SJCRH30 (cell line): ENCODE results near the gene ATXN7L2. TPM values are rescaled to one million over a fixed set of nuclear protein-coding genes. Genes with fewer than 3 reads are reported as not detected.
"Not testable (repeated sequence)": the region's sequence is repeated elsewhere in the genome, so short reads cannot be mapped to it uniquely, and the experiment has no call there.

Experiments used
- DNase-seq, 2 experiments: peaks; one replicate each; pipeline ENCODE4 v3.0.0-alpha.2; 2015 to 2020
- H3K27ac ChIP-seq: fragments of 250-450 bp; sonication (Bioruptor Pico); 2 replicates; pipeline ENCODE4 v1.5.1; 2020; ENCODE audit warnings: mild to moderate bottlenecking, moderate library complexity
- H3K27me3 ChIP-seq: fragments of 250-450 bp; sonication (Bioruptor Pico); 2 replicates; pipeline ENCODE4 v1.5.1; 2020; ENCODE audit warnings: mild to moderate bottlenecking, moderate library complexity
- H3K36me3 ChIP-seq: fragments of 250-450 bp; sonication (Bioruptor Pico); 2 replicates; pipeline ENCODE4 v1.5.1; 2020; ENCODE audit warnings: mild to moderate bottlenecking, moderate library complexity
- H3K4me1 ChIP-seq: fragments of 250-450 bp; sonication (Bioruptor Pico); 2 replicates; pipeline ENCODE4 v1.5.1; 2020; ENCODE audit warnings: mild to moderate bottlenecking, moderate library complexity
- H3K4me3 ChIP-seq: fragments of 250-450 bp; sonication (Bioruptor Pico); 2 replicates; pipeline ENCODE4 v1.5.1; 2020; ENCODE audit warnings: mild to moderate bottlenecking, moderate library complexity
- H3K9me3 ChIP-seq: fragments of 250-450 bp; sonication (Bioruptor Pico); replicated peaks from 2 replicates; pipeline ENCODE4 v1.5.1; 2020; ENCODE audit warnings: mild to moderate bottlenecking, moderate library complexity
- total RNA-seq: library from RNA; depleted of rRNA; stranded (reverse); fragments of >200 nt; shearing (Covaris generic); gene quantifications from 2 replicates; pipeline ENCODE4 v1.2.3, GENCODE V29; 2014

ATXN7L2 gene
- total RNA-seq, 1 experiment from 2014 or later = 9.1 TPM

GRCh38 chr1:109467301-109467777 is 16.4 kb upstream of the ATXN7L2 start:
- Histone ChIP-seq H3K27ac (no peak overlapping the region), H3K4me1 (no peaks in the 10 kb centered on the region), H3K27me3 (peaks cover 19% of the 10 kb centered on the region), H3K9me3 (no peaks in the 10 kb centered on the region), H3K36me3 (no peaks in the 10 kb centered on the region), H3K4me3 (peak overlapping the region; percentile 11)
- peak in 1 of 2 experiments; percentile 35 for DNase-seq

GRCh38 chr1:109468061-109468460 is 15.6 kb upstream of the ATXN7L2 start:
- H3K4me3 ChIP-seq = no peak overlapping the region
- H3K27ac ChIP-seq = no peak overlapping the region
- H3K36me3 ChIP-seq = no peaks in the 10 kb centered on the region
- no peaks in the 10 kb centered on the region for H3K4me1 ChIP-seq
- peaks cover 17% of the 10 kb centered on the region for H3K27me3 ChIP-seq
- no peak for DNase-seq
- H3K9me3 ChIP-seq = no peaks in the 10 kb centered on the region

GRCh38 chr1:109468903-109469302 is 14.8 kb upstream of the ATXN7L2 start:
- peaks cover 17% of the 10 kb centered on the region for H3K27me3 ChIP-seq

DNA sequence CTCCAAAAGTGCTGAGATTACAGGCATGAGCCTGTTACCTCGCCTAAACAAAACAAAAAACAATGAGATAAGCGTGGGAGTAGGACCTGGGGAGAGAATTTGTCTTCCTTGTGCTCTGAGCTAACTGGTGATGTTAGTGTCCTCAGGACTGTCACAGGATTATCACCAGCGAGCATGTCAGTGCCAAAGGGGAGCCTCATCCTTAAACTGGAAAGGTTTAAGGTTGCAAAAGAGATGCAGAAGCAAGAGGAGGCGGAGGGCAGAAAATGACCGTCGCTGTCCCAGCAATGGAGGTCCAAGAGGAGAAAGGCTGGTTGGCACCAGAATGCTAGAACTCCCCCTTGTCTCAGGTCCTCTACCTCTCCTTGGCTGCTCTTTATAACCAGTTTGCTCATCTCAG is 13.5 kb upstream of the ATXN7L2 start:
- no peaks in the 10 kb centered on the region for H3K36me3 ChIP-seq
- H3K27me3 ChIP-seq = peaks cover 17% of the 10 kb centered on the region
- no peaks in the 10 kb centered on the region for H3K9me3 ChIP-seq
- no peak overlapping the region for H3K4me3 ChIP-seq
- H3K27ac ChIP-seq = no peak overlapping the region
- DNase-seq = no peak
- H3K4me1 ChIP-seq = no peaks in the 10 kb centered on the region

More at GRCh38 chr1:109468903-109469302, 14.8 kb upstream of the ATXN7L2 start:
- H3K27ac ChIP-seq = no peak overlapping the region
- H3K4me1 ChIP-seq = no peaks in the 10 kb centered on the region
- H3K4me3 ChIP-seq = no peak overlapping the region
- H3K9me3 ChIP-seq = no peaks in the 10 kb centered on the region
- no peak for DNase-seq
- no peaks in the 10 kb centered on the region for H3K36me3 ChIP-seq

DNA sequence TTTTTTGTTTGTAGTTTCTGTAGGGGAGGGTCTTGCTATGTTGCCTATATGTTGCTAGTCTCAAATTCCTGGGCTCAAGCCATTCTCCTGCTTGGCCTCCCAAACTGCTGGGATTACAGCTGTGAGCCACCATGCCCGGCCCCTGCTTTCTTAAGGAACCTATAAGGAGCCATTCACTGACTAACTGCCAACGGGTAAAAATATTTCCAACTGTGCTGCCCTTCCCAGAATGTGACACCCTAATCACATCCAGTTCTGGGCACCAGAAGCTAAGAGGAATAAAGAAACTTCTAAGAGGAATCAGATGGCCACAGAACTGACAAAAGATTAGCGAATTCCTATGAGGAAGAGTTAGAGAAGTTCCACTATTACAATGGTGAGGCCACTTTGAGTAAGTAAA is 10.9 kb upstream of the ATXN7L2 start:
- Histone ChIP-seq H3K27me3 (peaks cover 11% of the 10 kb centered on the region), H3K27ac (no peak overlapping the region)

DNA sequence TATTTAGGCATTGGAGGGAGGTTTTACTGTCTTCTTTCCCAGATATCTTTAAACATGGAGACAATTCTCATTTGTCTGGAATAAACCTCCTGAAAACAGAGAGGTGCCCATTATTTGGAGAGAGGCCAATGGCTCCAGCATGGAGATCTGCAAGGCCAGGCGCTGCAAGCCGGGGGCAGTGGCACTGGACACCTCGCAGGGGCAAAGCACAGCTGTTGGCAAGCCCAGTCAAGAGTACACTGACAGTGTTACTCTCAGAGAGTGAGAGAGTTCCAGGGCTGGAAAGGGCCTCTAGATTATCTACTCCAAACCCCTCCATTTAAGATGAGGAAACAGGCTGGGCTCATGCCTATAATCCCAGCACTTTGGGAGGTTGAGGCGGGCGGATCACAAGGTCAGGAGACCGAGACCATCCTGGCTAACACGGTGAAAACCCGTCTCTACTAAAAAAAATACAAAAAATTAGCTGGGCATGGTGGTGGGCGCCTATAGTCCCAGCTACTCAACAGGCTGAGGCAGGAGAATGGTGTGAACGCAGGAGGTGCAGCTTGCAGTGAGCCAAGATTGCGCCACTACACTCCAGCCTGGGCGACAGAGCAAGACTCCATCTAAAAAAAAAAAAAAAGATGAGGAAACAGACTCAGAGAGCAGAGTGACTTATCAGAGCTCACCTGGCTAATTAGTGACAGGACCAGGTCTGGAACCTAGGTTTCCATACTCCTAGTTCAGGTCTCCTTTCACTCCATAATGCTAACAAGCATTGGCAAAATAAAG is 10.2 kb upstream of the ATXN7L2 start:
- H3K36me3 ChIP-seq, H3K9me3 ChIP-seq, H3K4me1 ChIP-seq, H3K27ac ChIP-seq, DNase-seq, H3K4me3 ChIP-seq: not testable (repeated sequence)
- peaks cover 10% of the 10 kb centered on the region; the same call in 1 of the 2 replicates for H3K27me3 ChIP-seq

More for the DNA sequence above, 10.9 kb upstream of the ATXN7L2 start:
- H3K9me3 ChIP-seq = no peaks in the 10 kb centered on the region
- no peaks in the 10 kb centered on the region for H3K36me3 ChIP-seq
- H3K4me1 ChIP-seq = no peaks in the 10 kb centered on the region
- no peak overlapping the region for H3K4me3 ChIP-seq
- no peak for DNase-seq

- no peak for DNase-seq
- Histone ChIP-seq H3K36me3 (no peaks in the 10 kb centered on the region), H3K27ac (no peak overlapping the region), H3K4me3 (no peak overlapping the region), H3K9me3 (no peaks in the 10 kb centered on the region), H3K27me3 (0 out of 2 replicates have a peak, but pooled peaks cover 6% of the 10 kb centered on the region), H3K4me1 (no peaks in the 10 kb centered on the region)
Observed at GRCh38 chr1:109474697-109475096, 9.0 kb upstream of the ATXN7L2 start.

DNA sequence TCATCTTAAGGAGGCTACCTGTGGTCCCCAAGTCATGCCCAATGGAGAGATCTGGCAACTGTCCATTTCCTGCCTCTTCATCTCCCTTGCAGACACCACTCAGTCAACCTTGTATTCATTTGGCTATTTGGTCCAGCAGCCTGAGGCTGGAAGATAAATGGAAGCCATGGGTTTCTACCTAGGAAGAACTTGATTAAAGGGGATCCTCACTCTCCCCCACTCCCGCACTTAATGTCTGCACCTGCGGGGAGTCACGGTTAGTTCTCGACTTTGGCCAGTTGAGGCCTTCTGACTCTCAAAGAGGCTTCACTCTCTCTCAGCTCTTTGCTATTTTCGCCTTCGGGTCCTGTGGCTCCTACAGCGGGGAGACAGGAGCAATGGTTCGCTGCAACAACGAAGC is 8.4 kb upstream of the ATXN7L2 start:
- Histone ChIP-seq H3K27ac (no peak overlapping the region), H3K36me3 (no peaks in the 10 kb centered on the region), H3K4me1 (no peaks in the 10 kb centered on the region), H3K27me3 (0 out of 2 replicates have a peak, but pooled peaks cover 6% of the 10 kb centered on the region), H3K9me3 (no peaks in the 10 kb centered on the region), H3K4me3 (no peak overlapping the region)
- DNase-seq = no peak

GRCh38 chr1:109476825-109477224 is 6.9 kb upstream of the ATXN7L2 start:
- H3K9me3 ChIP-seq = no peaks in the 10 kb centered on the region
- H3K36me3 ChIP-seq = no peaks in the 10 kb centered on the region
- 0 out of 2 replicates have a peak, but pooled peaks cover 3% of the 10 kb centered on the region for H3K27me3 ChIP-seq
- H3K27ac ChIP-seq = no peak overlapping the region
- DNase-seq = no peak
- no peak overlapping the region for H3K4me3 ChIP-seq
- H3K4me1 ChIP-seq = no peaks in the 10 kb centered on the region

GRCh38 chr1:109477821-109478220 is 5.9 kb upstream of the ATXN7L2 start:
- Histone ChIP-seq H3K27ac (no peak overlapping the region), H3K9me3 (no peaks in the 10 kb centered on the region)

DNA sequence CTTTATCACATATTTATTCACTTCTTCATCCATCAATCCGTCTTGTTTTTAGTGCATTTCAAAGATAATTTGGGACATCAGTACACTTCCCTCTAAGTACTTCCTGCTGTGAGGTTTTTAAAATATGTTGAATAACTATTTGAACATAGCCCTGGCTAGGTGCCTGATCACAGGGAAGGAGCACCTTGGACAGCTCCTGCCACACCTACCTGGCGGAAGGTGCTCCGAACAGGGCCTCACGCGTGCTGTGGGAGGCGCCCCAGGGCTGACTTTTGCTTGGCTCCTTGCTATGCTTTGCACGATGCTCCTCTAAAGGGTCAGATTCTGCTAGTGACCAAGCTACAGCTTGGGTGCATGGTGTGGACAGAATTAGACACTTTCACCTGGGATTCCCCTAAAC is 4.9 kb upstream of the ATXN7L2 start:
- Histone ChIP-seq H3K9me3 (no peaks in the 10 kb centered on the region), H3K4me3 (no peak overlapping the region), H3K4me1 (no peaks in the 10 kb centered on the region), H3K36me3 (no peaks in the 10 kb centered on the region), H3K27ac (no peak overlapping the region), H3K27me3 (0 out of 2 replicates have a peak, but pooled peaks cover 3% of the 10 kb centered on the region)
- no peak for DNase-seq

More at GRCh38 chr1:109477821-109478220, 5.9 kb upstream of the ATXN7L2 start:
- 0 out of 2 replicates have a peak, but pooled peaks cover 3% of the 10 kb centered on the region for H3K27me3 ChIP-seq
- H3K4me3 ChIP-seq = no peak overlapping the region
- no peaks in the 10 kb centered on the region for H3K36me3 ChIP-seq
- no peak for DNase-seq
- no peaks in the 10 kb centered on the region for H3K4me1 ChIP-seq

- Histone ChIP-seq H3K4me1 (no peaks in the 10 kb centered on the region), H3K9me3 (no peaks in the 10 kb centered on the region), H3K27ac (no peak overlapping the region), H3K36me3 (no peaks in the 10 kb centered on the region), H3K27me3 (0 out of 2 replicates have a peak, but pooled peaks cover 3% of the 10 kb centered on the region), H3K4me3 (no peak overlapping the region)
- DNase-seq = no peak
Observed at GRCh38 chr1:109479311-109479710, 4.4 kb upstream of the ATXN7L2 start.

DNA sequence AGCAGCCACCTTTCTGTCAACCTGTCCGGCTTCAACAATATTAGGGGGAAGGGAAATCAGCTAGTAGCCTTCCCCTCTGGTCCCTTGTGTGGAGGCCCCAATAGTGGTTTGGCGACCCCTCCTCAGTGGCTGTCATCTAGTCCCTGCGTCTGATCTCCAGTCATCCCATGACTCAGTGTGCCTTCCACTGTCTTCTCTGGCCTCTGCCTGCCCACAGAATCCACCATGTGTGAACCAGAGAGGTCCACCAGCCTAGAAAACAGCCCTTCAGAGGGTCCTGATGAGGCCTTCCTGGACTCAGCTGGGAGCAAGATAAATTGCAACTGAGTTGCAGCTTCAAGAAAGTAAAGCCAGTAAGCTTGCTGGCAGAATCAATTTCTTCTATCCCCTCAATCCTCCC is 3.8 kb upstream of the ATXN7L2 start:
- Histone ChIP-seq H3K9me3 (no peaks in the 10 kb centered on the region), H3K27ac (no peak overlapping the region), H3K27me3 (0 out of 2 replicates have a peak, but pooled peaks cover 3% of the 10 kb centered on the region), H3K4me1 (no peaks in the 10 kb centered on the region), H3K36me3 (no peaks in the 10 kb centered on the region), H3K4me3 (no peak overlapping the region)
- DNase-seq = no peak

DNA sequence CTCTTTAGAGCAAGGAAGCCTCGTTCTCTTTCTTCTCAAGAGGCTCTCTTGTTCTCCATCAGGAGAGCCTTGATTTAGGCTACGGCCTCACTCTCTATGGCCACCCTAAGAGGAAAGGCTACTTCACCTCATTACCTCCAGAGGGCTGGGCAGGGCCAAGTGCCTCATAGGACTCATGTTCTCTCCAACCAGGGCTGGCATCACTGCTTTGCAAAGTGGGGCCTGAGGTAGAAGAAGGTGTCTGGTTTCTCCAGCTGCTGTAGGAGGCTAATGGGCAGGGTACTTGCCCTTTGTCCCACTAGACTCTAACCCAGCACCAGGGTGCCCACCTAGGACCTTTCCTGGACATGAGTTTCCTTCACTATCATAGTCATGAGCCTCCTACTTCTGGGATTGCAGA is 2.1 kb upstream of the ATXN7L2 start:
- Histone ChIP-seq H3K9me3 (no peaks in the 10 kb centered on the region), H3K4me3 (no peak overlapping the region), H3K36me3 (no peaks in the 10 kb centered on the region; the same call in 1 of the 2 replicates), H3K27me3 (no peaks in the 10 kb centered on the region), H3K27ac (no peak overlapping the region), H3K4me1 (no peaks in the 10 kb centered on the region)
- no peak for DNase-seq

GRCh38 chr1:109482242-109482641 is 1.5 kb upstream of the ATXN7L2 start:
- H3K4me3 ChIP-seq = no peak overlapping the region
- H3K36me3 ChIP-seq = no peaks in the 10 kb centered on the region; the same call in 1 of the 2 replicates
- no peak for DNase-seq
- H3K4me1 ChIP-seq = no peaks in the 10 kb centered on the region
- no peak overlapping the region for H3K27ac ChIP-seq
- H3K27me3 ChIP-seq = no peaks in the 10 kb centered on the region
- no peaks in the 10 kb centered on the region for H3K9me3 ChIP-seq
